IMR-90 (cell line): ENCODE measurements around the gene TMBIM1.

Experiments used
- BHLHE40 ChIP-seq: fragments of 150-350 bp; IDR thresholded peaks from 2 replicates; pipeline ENCODE4 v1.6.1; 2016; ENCODE audit warnings: mild to moderate bottlenecking, low read depth, low read length
- CEBPB ChIP-seq: IDR thresholded peaks from 2 replicates; pipeline ENCODE4 v1.6.1; 2012; ENCODE audit warnings: low read depth, low read length, improper control_type of control experiment
- CHD1 ChIP-seq: IDR thresholded peaks from 2 replicates; pipeline ENCODE4 v1.6.1; 2012; ENCODE audit warnings: low read depth, low read length, improper control_type of control experiment
- FOS ChIP-seq: fragments of 150-350 bp; IDR thresholded peaks from 2 replicates; pipeline ENCODE4 v1.6.1; 2016; ENCODE audit warnings: low read depth, low read length
- MAFK ChIP-seq: IDR thresholded peaks from 2 replicates; pipeline ENCODE4 v1.6.1; 2012; ENCODE audit warnings: low read depth, low read length, improper control_type of control experiment
- MAZ ChIP-seq: IDR thresholded peaks from 2 replicates; pipeline ENCODE4 v1.6.1; 2012; ENCODE audit warnings: low read depth, mild to moderate bottlenecking, low read length, improper control_type of control experiment, moderate library complexity, borderline replicate concordance
- MXI1 ChIP-seq: IDR thresholded peaks from 2 replicates; pipeline ENCODE4 v1.6.1; 2012; ENCODE audit warnings: low read depth, mild to moderate bottlenecking, low read length, moderate library complexity, borderline replicate concordance
- POLR2A ChIP-seq: IDR thresholded peaks from 2 replicates; pipeline ENCODE4 v1.6.1; 2012; ENCODE audit warnings: mild to moderate bottlenecking, low read depth, low read length
- RAD21 ChIP-seq: IDR thresholded peaks from 2 replicates; pipeline ENCODE4 v1.6.1; 2012; ENCODE audit warnings: low read length, improper control_type of control experiment
- RCOR1 ChIP-seq: IDR thresholded peaks from 2 replicates; pipeline ENCODE4 v1.6.1; 2012; ENCODE audit warnings: mild to moderate bottlenecking, low read length, improper control_type of control experiment; ENCODE audit not compliant: insufficient replicate concordance
- RFX5 ChIP-seq: IDR thresholded peaks from 2 replicates; pipeline ENCODE4 v1.8.0; 2012; ENCODE audit warnings: low read depth, mild to moderate bottlenecking, low read length, moderate library complexity
- SMC3 ChIP-seq: fragments of 150-350 bp; IDR thresholded peaks from 2 replicates; pipeline ENCODE4 v1.6.1; 2016; ENCODE audit warnings: low read depth, mild to moderate bottlenecking, antibody characterized with exemption, low read length, moderate library complexity
- TF ChIP-seq, protein P1 (sequence below): conservative IDR thresholded peaks from 2 replicates; pipeline ENCODE4 v1.5.1; 2012; ENCODE audit warnings: mild to moderate bottlenecking, low read depth, low read length, improper control_type of control experiment
- TF ChIP-seq, protein P2 (sequence below): fragments of 150-350 bp; IDR thresholded peaks from 2 replicates; pipeline ENCODE4 v1.6.1; 2017; ENCODE audit warnings: mild to moderate bottlenecking, antibody characterized with exemption, low read length, low read depth

DNA sequence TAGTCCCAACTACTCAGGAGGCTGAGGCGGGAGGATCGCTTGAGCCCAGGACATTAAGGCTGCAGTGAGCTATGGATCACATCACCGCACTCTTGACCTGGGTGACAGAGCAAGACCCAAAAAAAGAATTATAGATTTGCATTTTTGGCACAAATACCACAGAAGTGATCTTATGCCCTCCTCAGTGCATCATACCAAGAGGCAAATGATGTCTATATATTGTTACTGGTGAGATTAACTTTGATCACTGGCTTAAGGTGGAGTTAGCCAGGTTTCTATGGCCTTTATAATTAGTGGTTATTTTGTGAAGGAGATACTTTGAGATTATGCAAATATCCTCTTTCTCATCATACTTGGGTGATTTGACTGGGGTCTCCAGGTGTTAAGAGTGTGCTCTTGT, 42.2 kb upstream of the TMBIM1 start:
- TF ChIP-seq, protein P1, sequence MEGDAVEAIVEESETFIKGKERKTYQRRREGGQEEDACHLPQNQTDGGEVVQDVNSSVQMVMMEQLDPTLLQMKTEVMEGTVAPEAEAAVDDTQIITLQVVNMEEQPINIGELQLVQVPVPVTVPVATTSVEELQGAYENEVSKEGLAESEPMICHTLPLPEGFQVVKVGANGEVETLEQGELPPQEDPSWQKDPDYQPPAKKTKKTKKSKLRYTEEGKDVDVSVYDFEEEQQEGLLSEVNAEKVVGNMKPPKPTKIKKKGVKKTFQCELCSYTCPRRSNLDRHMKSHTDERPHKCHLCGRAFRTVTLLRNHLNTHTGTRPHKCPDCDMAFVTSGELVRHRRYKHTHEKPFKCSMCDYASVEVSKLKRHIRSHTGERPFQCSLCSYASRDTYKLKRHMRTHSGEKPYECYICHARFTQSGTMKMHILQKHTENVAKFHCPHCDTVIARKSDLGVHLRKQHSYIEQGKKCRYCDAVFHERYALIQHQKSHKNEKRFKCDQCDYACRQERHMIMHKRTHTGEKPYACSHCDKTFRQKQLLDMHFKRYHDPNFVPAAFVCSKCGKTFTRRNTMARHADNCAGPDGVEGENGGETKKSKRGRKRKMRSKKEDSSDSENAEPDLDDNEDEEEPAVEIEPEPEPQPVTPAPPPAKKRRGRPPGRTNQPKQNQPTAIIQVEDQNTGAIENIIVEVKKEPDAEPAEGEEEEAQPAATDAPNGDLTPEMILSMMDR: no peak
- TF ChIP-seq POLR2A (no peak), RAD21 (no peak), CEBPB (no peak), RCOR1 (no peak), MXI1 (no peak), FOS (no peak), RFX5 (no peak), MAZ (no peak), SMC3 (no peak), BHLHE40 (no peak), CHD1 (no peak), MAFK (no peak)
- TF ChIP-seq, protein P2, sequence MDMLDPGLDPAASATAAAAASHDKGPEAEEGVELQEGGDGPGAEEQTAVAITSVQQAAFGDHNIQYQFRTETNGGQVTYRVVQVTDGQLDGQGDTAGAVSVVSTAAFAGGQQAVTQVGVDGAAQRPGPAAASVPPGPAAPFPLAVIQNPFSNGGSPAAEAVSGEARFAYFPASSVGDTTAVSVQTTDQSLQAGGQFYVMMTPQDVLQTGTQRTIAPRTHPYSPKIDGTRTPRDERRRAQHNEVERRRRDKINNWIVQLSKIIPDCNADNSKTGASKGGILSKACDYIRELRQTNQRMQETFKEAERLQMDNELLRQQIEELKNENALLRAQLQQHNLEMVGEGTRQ: no peak
